Measurements from ENCODE around the gene SND1. TPM values are rescaled to one million over a fixed set of nuclear protein-coding genes. Genes with fewer than 3 reads are reported as not detected.

Gene SND1
- total RNA-seq, 1 experiment from 2014 or later: 218 TPM

GRCh38 chr7:128100949-128101713 is 449.1 kb downstream of the SND1 start:
- Mint-ChIP-seq H3K27ac (no peak overlapping the region), H3K9me3 (no peaks in the 10 kb centered on the region), H3K4me3 (no peak overlapping the region), H3K4me1 (peaks cover 5 to 10% of the 10 kb centered on the region in 2 experiments), H3K36me3 (ENCODE audit: insufficient read depth in 1 of 3, low read depth in 3 of 3) (peaks cover 0 to 2% (median 0%) of the 10 kb centered on the region in 3 experiments; a peak in 1 of 7 replicates), H3K27me3 (ENCODE audit: low read depth) (peaks cover 49% of the 10 kb centered on the region)
- Histone ChIP-seq H3K79me2 (ENCODE audit: insufficient read depth, low read length) (no peaks in the 10 kb centered on the region), H2BK20ac (ENCODE audit: low read depth, low read length, poor library complexity, severe bottlenecking) (no peak overlapping the region), H2BK12ac (ENCODE audit: insufficient read length, low read depth, low read length) (no peak overlapping the region), H2BK15ac (ENCODE audit: low read depth, low read length) (no peak overlapping the region), H3K56ac (ENCODE audit: insufficient read length, low read depth, low read length) (no peak overlapping the region), H4K91ac (ENCODE audit: insufficient read length, low read depth, low read length) (no peak overlapping the region), H3K18ac (ENCODE audit: insufficient read length, low read depth, low read length) (no peak overlapping the region), H4K8ac (replicated peaks; ENCODE audit: insufficient read length, low read depth, low read length) (no peak overlapping the region), H3K9ac (ENCODE audit: extremely low read depth, insufficient read length, low read length) (no peak overlapping the region), H4K5ac (ENCODE audit: insufficient read length, low read depth, low read length) (no peak overlapping the region), H2AFZ (ENCODE audit: low read length) (no peak overlapping the region), H3K14ac (ENCODE audit: insufficient read depth, low read length) (no peak overlapping the region; the same call in 1 of the 2 replicates), H4K20me1 (ENCODE audit: control insufficient read depth, insufficient read depth, insufficient read length) (no peaks in the 10 kb centered on the region), H3K23ac (ENCODE audit: insufficient read length, low read depth, low read length) (no peak overlapping the region), H3K79me1 (ENCODE audit: insufficient read depth, low read depth, low read length, poor library complexity, severe bottlenecking) (no peaks in the 10 kb centered on the region), H3K27me3 (ENCODE audit: insufficient read depth, low read length) (peaks cover 14% of the 10 kb centered on the region; the same call in 1 of the 2 replicates), H3K27ac (ENCODE audit: insufficient read length, low read depth, low read length) (no peak overlapping the region), H3K4me1 (ENCODE audit: insufficient read depth, low read length) (peaks cover 2% of the 10 kb centered on the region; the same call in 1 of the 2 replicates), H3K23me2 (ENCODE audit: insufficient read length, low read depth, low read length, poor library complexity, severe bottlenecking) (peaks cover 11% of the 10 kb centered on the region), H2AK5ac (ENCODE audit: insufficient read length, low read length) (no peak overlapping the region), H3T11ph (ENCODE audit: low read length) (no peak overlapping the region), H2BK120ac (ENCODE audit: low read depth, low read length, poor library complexity, severe bottlenecking) (no peak overlapping the region), H3K9me3 (ENCODE audit: control insufficient read depth, low read depth, low read length) (no peaks in the 10 kb centered on the region), H3K4me2 (ENCODE audit: insufficient read depth, insufficient read length, low read length) (no peak overlapping the region), H3K4ac (ENCODE audit: low read depth, low read length) (no peak overlapping the region), H2BK5ac (ENCODE audit: insufficient read length, low read length) (no peak overlapping the region)
- no CpG with 5 or more reads among the region's 10 CpGs for WGBS (ENCODE audit: extremely low coverage, insufficient read length, low lambda C conversion rate)
- DNase-seq: no peak
- TF ChIP-seq, protein P1, sequence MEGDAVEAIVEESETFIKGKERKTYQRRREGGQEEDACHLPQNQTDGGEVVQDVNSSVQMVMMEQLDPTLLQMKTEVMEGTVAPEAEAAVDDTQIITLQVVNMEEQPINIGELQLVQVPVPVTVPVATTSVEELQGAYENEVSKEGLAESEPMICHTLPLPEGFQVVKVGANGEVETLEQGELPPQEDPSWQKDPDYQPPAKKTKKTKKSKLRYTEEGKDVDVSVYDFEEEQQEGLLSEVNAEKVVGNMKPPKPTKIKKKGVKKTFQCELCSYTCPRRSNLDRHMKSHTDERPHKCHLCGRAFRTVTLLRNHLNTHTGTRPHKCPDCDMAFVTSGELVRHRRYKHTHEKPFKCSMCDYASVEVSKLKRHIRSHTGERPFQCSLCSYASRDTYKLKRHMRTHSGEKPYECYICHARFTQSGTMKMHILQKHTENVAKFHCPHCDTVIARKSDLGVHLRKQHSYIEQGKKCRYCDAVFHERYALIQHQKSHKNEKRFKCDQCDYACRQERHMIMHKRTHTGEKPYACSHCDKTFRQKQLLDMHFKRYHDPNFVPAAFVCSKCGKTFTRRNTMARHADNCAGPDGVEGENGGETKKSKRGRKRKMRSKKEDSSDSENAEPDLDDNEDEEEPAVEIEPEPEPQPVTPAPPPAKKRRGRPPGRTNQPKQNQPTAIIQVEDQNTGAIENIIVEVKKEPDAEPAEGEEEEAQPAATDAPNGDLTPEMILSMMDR (conservative IDR thresholded peaks at IDR 0.05): no peak

Measured in H9 (cell line).